GM12864 (cell line): ENCODE measurements around the gene RASD2.

ENCODE experiments used
- DNase-seq: peaks from one replicate; pipeline ENCODE4 v3.0.0-alpha.2; 2011; ENCODE audit warnings: low read depth
- H3K4me3 ChIP-seq: 2 replicates; pipeline ENCODE4 v1.5.1; 2011; ENCODE audit warnings: mild to moderate bottlenecking, low read depth, low read length, control low read depth
- CTCF ChIP-seq: IDR thresholded peaks from 2 replicates; pipeline ENCODE4 v1.5.1; 2011; ENCODE audit warnings: low read depth, mild to moderate bottlenecking, moderate library complexity, low read length, control low read depth, inconsistent platforms; ENCODE audit errors: missing control alignments

The RASD2 gene

DNA sequence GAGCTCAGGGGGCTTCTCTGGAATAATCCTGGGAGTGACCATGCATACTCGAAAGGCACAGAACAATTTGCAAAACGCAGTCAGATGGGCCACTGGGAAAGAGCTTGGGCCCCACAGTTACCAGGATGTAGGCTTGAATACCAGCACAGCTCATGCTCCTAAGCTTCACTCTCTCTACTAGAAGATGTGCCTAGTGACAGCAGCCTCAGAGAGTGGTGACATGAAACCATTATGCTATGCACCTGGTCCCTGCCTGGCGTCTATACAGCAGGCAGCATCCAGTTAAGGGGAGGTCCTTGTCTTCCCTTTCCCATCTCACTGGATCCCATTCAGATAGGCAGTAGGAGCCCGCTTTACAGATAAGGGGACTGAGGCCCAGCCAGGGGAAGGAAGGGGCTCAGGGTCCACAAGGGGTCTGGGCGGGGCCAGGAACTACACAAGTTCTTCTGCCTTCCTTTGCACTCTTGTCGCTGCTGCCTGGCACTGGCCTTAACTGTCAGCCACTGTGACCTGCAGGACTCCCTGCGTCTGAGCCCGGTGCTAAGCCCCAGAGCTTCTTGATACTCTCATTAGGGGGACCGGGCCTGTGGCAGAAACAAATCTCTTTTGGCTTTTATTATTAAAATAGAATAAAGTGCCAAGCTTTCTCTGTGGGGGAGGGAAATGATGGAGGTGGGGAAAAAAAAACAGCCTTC is 21.2 kb upstream of the RASD2 start:
- H3K4me3 ChIP-seq, result no peak overlapping the region
- no peak for TF ChIP-seq CTCF
- no peak for DNase-seq

DNA sequence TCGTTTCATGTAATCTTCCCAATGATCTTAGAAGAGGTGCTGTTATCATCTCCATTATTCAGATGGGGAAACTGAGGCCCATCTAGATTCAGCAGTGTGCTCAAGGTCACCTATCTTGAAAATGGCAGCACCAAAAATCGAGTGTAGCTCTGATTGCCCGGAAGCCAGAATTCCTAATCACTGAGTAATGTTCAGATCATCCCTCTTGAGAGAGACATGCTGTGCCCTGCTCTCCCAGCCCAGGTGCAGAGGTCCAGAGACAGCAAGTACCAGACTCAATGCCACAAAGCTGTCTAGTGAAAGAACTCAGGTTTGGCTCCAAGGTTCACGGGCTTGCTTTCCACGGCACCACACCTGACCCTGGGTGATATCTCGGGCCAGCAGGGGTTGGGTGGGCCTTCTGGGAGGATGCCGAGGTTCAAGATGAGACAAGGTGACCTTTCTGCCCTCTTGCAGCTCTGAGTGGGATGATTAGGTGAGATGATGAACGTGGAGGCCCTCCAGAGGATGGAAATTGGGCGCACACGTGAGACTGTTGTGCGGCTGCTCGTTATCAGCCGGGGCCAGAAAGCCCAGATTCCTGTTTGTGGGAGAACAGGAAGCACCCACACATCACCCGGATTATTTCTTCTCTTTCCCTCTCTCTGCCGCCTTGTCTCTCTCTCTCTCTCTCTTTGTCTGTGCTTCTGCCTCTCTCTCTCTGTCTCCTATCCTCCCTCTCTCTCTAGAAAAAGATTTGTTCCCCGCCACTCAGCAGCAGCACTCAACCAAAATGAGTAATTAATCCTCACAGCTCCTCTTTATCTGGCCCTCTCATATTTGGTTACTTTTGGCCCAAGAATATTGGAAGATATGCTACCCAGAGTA is 19.0 kb upstream of the RASD2 start:
- no peak for TF ChIP-seq CTCF
- no peak overlapping the region for H3K4me3 ChIP-seq
- DNase-seq, result no peak

- TF ChIP-seq CTCF, result no peak
- H3K4me3 ChIP-seq, result no peak overlapping the region
- no peak for DNase-seq
Measured at GRCh38 chr22:35522225-35523149, 18.1 kb upstream of the RASD2 start.

DNA sequence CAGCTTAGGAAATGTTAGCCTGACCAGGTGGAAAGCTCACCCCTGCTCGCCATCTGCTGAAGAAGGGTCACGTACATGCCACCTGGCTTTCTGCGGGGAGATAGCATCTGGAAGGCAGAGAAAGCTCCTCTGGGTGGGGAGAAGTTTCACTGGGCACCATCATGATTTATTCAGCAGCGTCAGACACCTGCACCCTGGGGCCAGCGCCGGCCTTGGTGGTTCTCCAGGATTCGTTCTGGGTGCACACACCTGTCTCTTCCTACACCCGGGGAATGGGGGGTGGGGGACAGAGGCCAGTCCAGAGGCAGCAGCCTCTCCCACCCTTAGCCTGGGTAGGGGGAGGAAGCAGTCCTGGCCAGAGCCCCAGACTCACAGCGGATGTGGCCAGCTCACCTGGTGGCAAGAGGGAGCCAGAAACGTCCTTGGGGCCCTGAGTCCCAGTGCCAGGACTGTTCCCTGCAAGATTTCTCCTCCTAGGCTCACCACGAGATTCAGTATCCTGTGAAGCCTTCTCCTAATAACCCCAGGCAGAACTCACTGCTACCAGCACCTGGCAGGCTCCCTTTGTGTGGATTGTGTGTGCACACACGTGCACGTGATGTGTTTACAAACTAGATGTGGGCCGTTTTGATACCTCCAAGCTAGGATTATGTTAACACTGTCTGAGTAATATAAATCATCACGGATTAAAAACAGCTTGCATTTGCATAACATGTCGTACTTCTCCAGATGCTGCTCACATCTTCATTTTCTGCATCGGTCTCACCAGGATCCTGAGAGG is 17.3 kb upstream of the RASD2 start:
- TF ChIP-seq CTCF, result no peak
- H3K4me3 ChIP-seq, result no peak overlapping the region
- DNase-seq, result no peak

GRCh38 chr22:35524966-35525686 is 15.5 kb upstream of the RASD2 start:
- no peak for TF ChIP-seq CTCF

More at GRCh38 chr22:35524966-35525686, 15.5 kb upstream of the RASD2 start:
- DNase-seq, result no peak
- no peak overlapping the region for H3K4me3 ChIP-seq
